AG09309 (cell line): ENCODE results near the gene DHRS13.
"Not testable (repeated sequence)": the region's sequence is repeated elsewhere in the genome, so short reads cannot be mapped to it uniquely, and the experiment has no call there.

Source experiments
- DNase-seq: peaks from one replicate; pipeline ENCODE4 v3.0.0-alpha.2; 2010; ENCODE audit warnings: low read depth
- H3K4me3 ChIP-seq: 2 replicates; pipeline ENCODE4 v1.5.1; 2011; ENCODE audit warnings: mild to moderate bottlenecking, low read depth, low read length, moderate library complexity; ENCODE audit not compliant: control insufficient read depth
- TF ChIP-seq, protein P1 (sequence below): IDR thresholded peaks from 2 replicates; pipeline ENCODE4 v1.5.1; 2011; ENCODE audit warnings: mild to moderate bottlenecking, low read depth, low read length, inconsistent platforms; ENCODE audit not compliant: insufficient read depth, control insufficient read depth; ENCODE audit errors: missing control alignments

The DHRS13 gene

DNA sequence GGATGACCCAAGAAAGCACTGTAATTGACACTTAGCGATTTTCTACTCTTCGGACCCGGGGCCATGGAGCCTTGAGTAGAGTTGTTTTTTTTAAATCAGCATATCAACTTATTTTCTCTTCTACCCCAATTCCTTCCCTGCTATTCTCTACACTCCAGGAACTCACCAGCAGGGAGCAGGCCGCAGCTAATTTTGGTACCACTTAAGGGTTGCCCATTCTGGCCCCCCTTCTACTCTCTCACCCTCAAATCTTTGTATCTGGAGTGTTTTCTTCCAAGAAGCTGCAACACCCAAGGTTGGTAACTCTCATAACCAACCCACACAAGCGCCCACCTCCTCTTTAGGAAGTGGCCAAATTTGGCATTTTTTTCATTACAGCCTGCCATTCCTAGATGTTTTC is 53.6 kb downstream of the DHRS13 start:
- no peak overlapping the region for H3K4me3 ChIP-seq
- DNase-seq, result no peak
- TF ChIP-seq, protein P1, sequence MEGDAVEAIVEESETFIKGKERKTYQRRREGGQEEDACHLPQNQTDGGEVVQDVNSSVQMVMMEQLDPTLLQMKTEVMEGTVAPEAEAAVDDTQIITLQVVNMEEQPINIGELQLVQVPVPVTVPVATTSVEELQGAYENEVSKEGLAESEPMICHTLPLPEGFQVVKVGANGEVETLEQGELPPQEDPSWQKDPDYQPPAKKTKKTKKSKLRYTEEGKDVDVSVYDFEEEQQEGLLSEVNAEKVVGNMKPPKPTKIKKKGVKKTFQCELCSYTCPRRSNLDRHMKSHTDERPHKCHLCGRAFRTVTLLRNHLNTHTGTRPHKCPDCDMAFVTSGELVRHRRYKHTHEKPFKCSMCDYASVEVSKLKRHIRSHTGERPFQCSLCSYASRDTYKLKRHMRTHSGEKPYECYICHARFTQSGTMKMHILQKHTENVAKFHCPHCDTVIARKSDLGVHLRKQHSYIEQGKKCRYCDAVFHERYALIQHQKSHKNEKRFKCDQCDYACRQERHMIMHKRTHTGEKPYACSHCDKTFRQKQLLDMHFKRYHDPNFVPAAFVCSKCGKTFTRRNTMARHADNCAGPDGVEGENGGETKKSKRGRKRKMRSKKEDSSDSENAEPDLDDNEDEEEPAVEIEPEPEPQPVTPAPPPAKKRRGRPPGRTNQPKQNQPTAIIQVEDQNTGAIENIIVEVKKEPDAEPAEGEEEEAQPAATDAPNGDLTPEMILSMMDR, result peak; percentile 15

DNA sequence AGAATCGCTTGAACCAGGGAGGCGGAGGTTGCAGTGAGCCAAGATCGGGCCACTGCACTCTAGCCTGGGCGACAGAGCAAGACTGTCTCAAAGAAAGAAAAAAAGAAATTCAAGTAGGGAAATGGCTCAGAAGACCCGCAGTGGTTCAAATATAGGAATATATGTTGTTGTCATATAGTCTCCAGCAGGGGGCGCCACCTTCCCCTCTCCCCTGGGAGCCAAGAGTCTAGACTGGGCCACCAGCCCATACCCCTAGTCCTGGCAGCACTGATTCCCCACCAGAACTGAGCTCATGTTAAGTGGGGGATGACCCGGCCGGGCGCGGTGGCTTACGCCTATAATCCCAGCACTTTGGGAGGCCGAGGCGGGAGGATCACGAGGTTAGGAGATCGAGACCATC is 54.2 kb downstream of the DHRS13 start:
- DNase-seq, H3K4me3 ChIP-seq: not testable (repeated sequence)
- TF ChIP-seq, protein P1, result peak; percentile 37
